Dendritic cell treated with granulocyte-macrophage colony-stimulating factor and Interleukin-4, amounts not matched to agents 40 ng/mL and 50 ng/mL, for 4 days (primary cell): ENCODE measurements around the gene DCTN2.
"Not testable (repeated sequence)": the region's sequence is repeated elsewhere in the genome, so short reads cannot be mapped to it uniquely, and the experiment has no call there.

ENCODE experiments used
- H3K27ac Mint-ChIP-seq: one replicate; pipeline ENCODE4 v1.8.0; 2022; ENCODE audit warnings: mild to moderate bottlenecking, mixed read lengths
- H3K27me3 Mint-ChIP-seq: one replicate; pipeline ENCODE4 v1.8.0; 2022; ENCODE audit warnings: mild to moderate bottlenecking, mixed read lengths
- H3K36me3 Mint-ChIP-seq: one replicate; pipeline ENCODE4 v1.8.0; 2022; ENCODE audit warnings: low read depth, mixed read lengths
- H3K4me1 Mint-ChIP-seq: one replicate; pipeline ENCODE4 v1.8.0; 2022; ENCODE audit warnings: low read depth, mixed read lengths
- H3K4me3 Mint-ChIP-seq: one replicate; pipeline ENCODE4 v1.8.0; 2022; ENCODE audit warnings: mild to moderate bottlenecking, moderate library complexity, mixed read lengths
- H3K9me3 Mint-ChIP-seq: one replicate; pipeline ENCODE4 v1.8.0; 2022; ENCODE audit warnings: mixed read lengths
- intact Hi-C: fragments of 100-400 bp; cut with micrococcal nuclease; formaldehyde crosslinking; loops from one replicate; pipeline ENCODE4 v1.15.0; 2022

DCTN2 gene

GRCh38 chr12:57546438-57547287 lies at the start of gene DCTN2:
Gene DCTN2, minus strand, starts transcription at chr12:57547192. Its CDS starts 129 bp downstream, at chr12:57547063.
- intact Hi-C loops, result loop anchor here (1.0 to 5.0 kb wide), 3 partner anchors 23 to 206 kb away; partner anchors contain the start of gene CDK4
- peak within 1 kb of the TSS; percentile 91 for H3K4me3 Mint-ChIP-seq
- H3K36me3 Mint-ChIP-seq, result peaks cover 38% of the 10 kb centered on the region
- peak within 1 kb of the TSS; percentile 91 for H3K27ac Mint-ChIP-seq
- H3K27me3 Mint-ChIP-seq, result peaks cover 34% of the 10 kb centered on the region
- peaks cover 57% of the 10 kb centered on the region for H3K4me1 Mint-ChIP-seq
- no peaks in the 10 kb centered on the region for H3K9me3 Mint-ChIP-seq

GRCh38 chr12:57593187-57593586 lies 46.2 kb upstream of the DCTN2 start:
- Mint-ChIP-seq H3K36me3 (peaks cover 40% of the 10 kb centered on the region), H3K4me1 (peaks cover 25% of the 10 kb centered on the region), H3K27me3 (peaks cover 3% of the 10 kb centered on the region), H3K4me3 (no peak overlapping the region), H3K27ac (no peak overlapping the region), H3K9me3 (no peaks in the 10 kb centered on the region)
- intact Hi-C loops, result no loop called here

- H3K9me3 Mint-ChIP-seq, result no peaks in the 10 kb centered on the region
- peaks cover 36% of the 10 kb centered on the region for H3K36me3 Mint-ChIP-seq
- H3K27me3 Mint-ChIP-seq, result peaks cover 3% of the 10 kb centered on the region
- H3K4me1 Mint-ChIP-seq, result peaks cover 25% of the 10 kb centered on the region
- intact Hi-C loops, result no loop called here
- H3K4me3 Mint-ChIP-seq, result no peak overlapping the region
- no peak overlapping the region for H3K27ac Mint-ChIP-seq
These were observed 45.7 kb upstream of the DCTN2 start for GRCh38 chr12:57592551-57593165.

- H3K27ac Mint-ChIP-seq, result peak overlapping the region; percentile 69
- intact Hi-C loops, result no loop called here
- no peaks in the 10 kb centered on the region for H3K9me3 Mint-ChIP-seq
- H3K4me1 Mint-ChIP-seq, result peaks cover 25% of the 10 kb centered on the region
- peak overlapping the region; percentile 92 for H3K4me3 Mint-ChIP-seq
- peaks cover 3% of the 10 kb centered on the region for H3K27me3 Mint-ChIP-seq
- H3K36me3 Mint-ChIP-seq, result peaks cover 28% of the 10 kb centered on the region
These were observed 44.9 kb upstream of the DCTN2 start for GRCh38 chr12:57591782-57592325.

- Mint-ChIP-seq H3K9me3 (no peaks in the 10 kb centered on the region), H3K27ac (peak within 1 kb of the TSS; percentile 69), H3K27me3 (peaks cover 3% of the 10 kb centered on the region), H3K36me3 (peaks cover 20% of the 10 kb centered on the region), H3K4me3 (peak within 1 kb of the TSS; percentile 92), H3K4me1 (peaks cover 25% of the 10 kb centered on the region)
- intact Hi-C loops, result no loop called here
These were observed 44.1 kb upstream of the DCTN2 start, which contains the start of gene PIP4K2C for GRCh38 chr12:57590864-57591781. Gene PIP4K2C, plus strand, starts transcription at chr12:57591192. Its CDS starts 98 bp downstream, at chr12:57591290.

GRCh38 chr12:57590479-57590863 lies 43.5 kb upstream of the DCTN2 start:
- Mint-ChIP-seq H3K9me3 (no peaks in the 10 kb centered on the region), H3K27ac (peak overlapping the region; percentile 69), H3K4me3 (peak overlapping the region; percentile 92), H3K4me1 (peaks cover 25% of the 10 kb centered on the region), H3K36me3 (peaks cover 14% of the 10 kb centered on the region), H3K27me3 (peaks cover 5% of the 10 kb centered on the region)
- intact Hi-C loops, result no loop called here

- not testable (repeated sequence) for H3K27me3 Mint-ChIP-seq, H3K9me3 Mint-ChIP-seq, H3K27ac Mint-ChIP-seq, H3K36me3 Mint-ChIP-seq, H3K4me3 Mint-ChIP-seq
- intact Hi-C loops, result loop anchor here (10.0 kb wide), 1 partner anchor 316 kb away; no protein-coding TSS in a partner anchor
- peaks cover 38% of the 10 kb centered on the region for H3K4me1 Mint-ChIP-seq
These were observed 42.1 kb upstream of the DCTN2 start for GRCh38 chr12:57588951-57589610.

- Mint-ChIP-seq H3K4me3 (no peak overlapping the region), H3K27me3 (peaks cover 20% of the 10 kb centered on the region), H3K27ac (no peak overlapping the region)
These were observed 39.9 kb upstream of the DCTN2 start for GRCh38 chr12:57586832-57587429.

GRCh38 chr12:57586128-57586527 lies 39.1 kb upstream of the DCTN2 start:
- Mint-ChIP-seq H3K9me3 (no peaks in the 10 kb centered on the region), H3K27ac (no peak overlapping the region), H3K4me3 (no peak overlapping the region), H3K4me1 (peaks cover 31% of the 10 kb centered on the region), H3K36me3 (peaks cover 1% of the 10 kb centered on the region), H3K27me3 (peaks cover 17% of the 10 kb centered on the region)
- intact Hi-C loops, result loop anchor here (10.0 kb wide), 1 partner anchor 319 kb away; no protein-coding TSS in a partner anchor

More at GRCh38 chr12:57586832-57587429, 39.9 kb upstream of the DCTN2 start:
- H3K4me1 Mint-ChIP-seq, result peaks cover 38% of the 10 kb centered on the region
- intact Hi-C loops, result loop anchor here (10.0 kb wide), 1 partner anchor 318 kb away; no protein-coding TSS in a partner anchor
- H3K9me3 Mint-ChIP-seq, result no peaks in the 10 kb centered on the region
- peaks cover 8% of the 10 kb centered on the region for H3K36me3 Mint-ChIP-seq

- no peak overlapping the region for H3K27ac Mint-ChIP-seq
- no peaks in the 10 kb centered on the region for H3K9me3 Mint-ChIP-seq
- intact Hi-C loops, result loop anchor here (10.0 kb wide), 1 partner anchor 320 kb away; no protein-coding TSS in a partner anchor
- H3K4me3 Mint-ChIP-seq, result no peak overlapping the region
- H3K27me3 Mint-ChIP-seq, result peaks cover 18% of the 10 kb centered on the region
- peaks cover 26% of the 10 kb centered on the region for H3K4me1 Mint-ChIP-seq
- H3K36me3 Mint-ChIP-seq, result no peaks in the 10 kb centered on the region
These were observed 38.2 kb upstream of the DCTN2 start for GRCh38 chr12:57585156-57585555.

- peaks cover 25% of the 10 kb centered on the region for H3K4me1 Mint-ChIP-seq
- intact Hi-C loops, result loop anchor here (5.0 to 10.0 kb wide), 2 partner anchors 158 to 320 kb away; no protein-coding TSS in a partner anchor
- no peaks in the 10 kb centered on the region for H3K9me3 Mint-ChIP-seq
- H3K27ac Mint-ChIP-seq, result no peak overlapping the region
- no peak overlapping the region for H3K4me3 Mint-ChIP-seq
- peaks cover 20% of the 10 kb centered on the region for H3K27me3 Mint-ChIP-seq
- no peaks in the 10 kb centered on the region for H3K36me3 Mint-ChIP-seq
These were observed 37.7 kb upstream of the DCTN2 start for GRCh38 chr12:57584690-57585089.

- H3K27ac Mint-ChIP-seq, result no peak overlapping the region
- H3K27me3 Mint-ChIP-seq, result peaks cover 20% of the 10 kb centered on the region
- H3K36me3 Mint-ChIP-seq, result no peaks in the 10 kb centered on the region
- intact Hi-C loops, result loop anchor here (5.0 to 10.0 kb wide), 2 partner anchors 158 to 321 kb away; no protein-coding TSS in a partner anchor
- no peaks in the 10 kb centered on the region for H3K9me3 Mint-ChIP-seq
- H3K4me1 Mint-ChIP-seq, result peaks cover 25% of the 10 kb centered on the region
- no peak overlapping the region for H3K4me3 Mint-ChIP-seq
These were observed 37.1 kb upstream of the DCTN2 start for GRCh38 chr12:57584050-57584449.
